CD1c-positive myeloid dendritic cell (primary cell): ENCODE data around the gene GID8.

Experiments
- DNase-seq: peaks from one replicate; pipeline ENCODE4 v3.0.0-alpha.2; 2016; ENCODE audit errors: extremely low spot score

The GID8 gene

GRCh38 chr20:62902926-62903615 is 34.9 kb upstream of the GID8 start:
- no peak for DNase-seq

GRCh38 chr20:62905536-62906117 is 32.3 kb upstream of the GID8 start:
- DNase-seq: no peak

- DNase-seq: no peak
Observed at GRCh38 chr20:62906209-62906608, 31.7 kb upstream of the GID8 start.

GRCh38 chr20:62906647-62907375 is 31.1 kb upstream of the GID8 start:
- DNase-seq: no peak

- peak; percentile 20 for DNase-seq
Observed at GRCh38 chr20:62907384-62908317, 30.3 kb upstream of the GID8 start.

GRCh38 chr20:62908971-62909791 is 28.8 kb upstream of the GID8 start:
- DNase-seq: no peak

- DNase-seq: no peak
Observed at GRCh38 chr20:62910217-62910766, 27.7 kb upstream of the GID8 start.

- no peak for DNase-seq
Observed at GRCh38 chr20:62910777-62911497, 27.0 kb upstream of the GID8 start.

- no peak for DNase-seq
Observed at GRCh38 chr20:62911701-62912280, 26.2 kb upstream of the GID8 start.

GRCh38 chr20:62913043-62913630 is 24.8 kb upstream of the GID8 start:
- no peak for DNase-seq

GRCh38 chr20:62914436-62914835 is 23.5 kb upstream of the GID8 start:
- no peak for DNase-seq

- peak; percentile 37 for DNase-seq
Observed at GRCh38 chr20:62914970-62915457, 22.9 kb upstream of the GID8 start.

GRCh38 chr20:62916703-62917476 is 21.1 kb upstream of the GID8 start:
- no peak for DNase-seq

- no peak for DNase-seq
Observed at GRCh38 chr20:62917720-62918119, 20.2 kb upstream of the GID8 start.

GRCh38 chr20:62918147-62918546 is 19.8 kb upstream of the GID8 start:
- DNase-seq: no peak

- peak; percentile 23 for DNase-seq
Observed at GRCh38 chr20:62918831-62919230, 19.1 kb upstream of the GID8 start.

- DNase-seq: no peak
Observed at GRCh38 chr20:62920039-62920645, 17.8 kb upstream of the GID8 start.

GRCh38 chr20:62921119-62921687 is 16.7 kb upstream of the GID8 start:
- peak; percentile 66 for DNase-seq
